ENCODE data around the gene RBCK1.
"Not testable (repeated sequence)": the region's sequence is repeated elsewhere in the genome, so short reads cannot be mapped to it uniquely, and the experiment has no call there.

RBCK1 gene

GRCh38 chr20:438571-439469 lies 30.7 kb downstream of the RBCK1 start:
- DNase-seq: peak; percentile 90

- DNase-seq: no peak
Observed at GRCh38 chr20:440148-440547, 32.0 kb downstream of the RBCK1 start.

DNA sequence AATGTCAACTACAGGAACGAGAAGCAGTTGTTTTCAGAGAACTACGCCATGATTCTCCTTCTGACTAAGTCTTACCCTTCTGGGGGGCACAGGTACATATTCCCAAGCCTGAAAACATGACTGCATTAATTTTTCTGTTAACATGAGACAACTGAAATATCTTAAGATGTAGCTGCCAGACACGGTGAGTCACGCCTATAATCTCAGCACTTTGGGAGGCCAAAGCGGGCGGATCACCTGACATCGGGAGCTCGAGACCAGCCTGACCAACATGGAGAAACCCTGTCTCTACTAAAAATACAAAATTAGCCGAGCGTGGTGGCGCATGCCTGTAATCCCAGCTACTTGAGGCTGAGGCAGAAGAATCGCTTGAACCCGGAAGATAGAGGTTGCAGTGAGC lies 32.5 kb downstream of the RBCK1 start:
- DNase-seq: no peak

GRCh38 chr20:443223-443775 lies 35.2 kb downstream of the RBCK1 start:
- DNase-seq: no peak

- DNase-seq: no peak
Observed at GRCh38 chr20:444117-444516, 36.0 kb downstream of the RBCK1 start.

DNA sequence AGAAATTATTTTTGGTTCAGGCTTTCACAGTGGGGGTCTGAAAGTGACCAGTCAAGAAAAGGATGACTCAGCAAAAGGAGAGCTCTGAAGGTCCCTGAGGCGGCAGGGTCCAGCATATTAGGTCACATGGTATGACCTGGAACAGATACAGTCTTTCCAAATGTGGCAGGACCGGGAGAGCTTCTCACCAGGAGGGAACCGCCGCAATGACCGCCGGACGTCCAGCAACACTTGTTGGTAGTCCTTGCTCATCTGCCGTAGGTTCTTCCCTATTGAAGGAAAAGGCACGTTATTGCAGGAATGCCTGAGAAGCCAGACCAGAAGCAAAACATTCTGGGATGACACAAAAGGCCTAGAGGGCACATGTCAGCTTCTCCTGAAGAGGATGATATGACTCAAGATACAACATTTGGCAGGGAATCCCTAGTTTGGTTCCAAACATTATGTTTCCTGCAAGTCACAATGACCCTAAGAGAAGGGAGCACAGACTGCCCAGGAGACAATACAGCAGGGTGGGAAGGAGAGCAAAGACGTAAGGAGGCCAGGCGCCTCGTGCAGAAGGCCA lies 36.8 kb downstream of the RBCK1 start:
- no peak for DNase-seq

DNA sequence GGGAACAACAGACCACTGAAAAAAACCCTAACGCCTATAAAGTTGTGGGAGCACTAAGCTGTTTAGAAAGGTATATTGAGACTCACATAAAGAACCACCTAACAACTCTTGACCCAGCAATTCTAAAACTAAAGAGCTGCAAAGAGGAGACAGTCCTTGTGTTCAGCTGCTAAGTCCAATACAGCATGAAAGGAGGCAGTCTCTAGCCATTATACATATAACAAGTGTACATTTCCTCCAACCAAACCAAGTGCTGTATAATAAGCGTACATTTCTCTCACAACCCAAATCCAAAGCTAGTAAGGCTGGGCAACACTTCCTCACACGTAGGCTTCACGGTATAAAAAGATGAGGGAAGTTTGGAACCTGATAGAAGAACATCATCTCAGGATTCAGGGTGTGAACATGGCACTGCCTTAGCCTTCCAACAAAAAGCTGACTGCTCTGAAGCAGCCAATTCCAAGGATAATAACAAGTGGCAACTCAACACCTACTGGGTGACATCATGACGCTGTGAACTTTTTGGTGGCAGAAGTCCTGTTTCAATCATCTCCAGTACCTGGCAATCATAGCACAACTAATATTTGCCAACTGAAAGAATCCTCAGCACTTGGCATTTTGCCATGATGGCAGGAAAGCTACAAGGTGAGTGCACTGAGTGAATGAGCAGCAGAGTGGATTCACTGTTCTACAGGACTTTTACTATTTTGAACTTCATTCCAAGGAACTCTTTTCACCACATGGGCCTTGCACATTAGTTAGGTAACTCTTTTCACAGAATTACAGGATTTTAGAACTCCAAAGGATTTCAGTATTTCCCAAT lies 37.6 kb downstream of the RBCK1 start:
- DNase-seq: no peak

DNA sequence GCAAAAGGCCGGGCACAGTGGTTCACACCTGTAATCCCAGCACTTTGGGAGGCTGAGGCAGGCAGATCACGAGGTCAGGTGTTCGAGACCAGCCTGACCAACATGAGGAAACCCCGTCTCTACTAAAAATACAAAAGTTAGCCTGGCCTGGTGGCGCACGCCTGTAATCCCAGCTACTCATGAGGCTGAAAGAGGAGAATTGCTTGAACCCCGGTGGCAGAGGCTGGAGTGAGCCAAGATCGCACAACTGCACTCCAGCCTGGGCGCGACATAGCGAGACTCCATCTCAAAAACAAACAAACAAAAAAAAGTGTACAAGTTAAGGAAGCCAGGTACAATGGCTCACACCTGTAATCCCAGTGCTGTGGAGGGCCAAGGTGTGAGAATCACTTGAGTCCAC lies 43.9 kb downstream of the RBCK1 start:
- not testable (repeated sequence) for DNase-seq

DNA sequence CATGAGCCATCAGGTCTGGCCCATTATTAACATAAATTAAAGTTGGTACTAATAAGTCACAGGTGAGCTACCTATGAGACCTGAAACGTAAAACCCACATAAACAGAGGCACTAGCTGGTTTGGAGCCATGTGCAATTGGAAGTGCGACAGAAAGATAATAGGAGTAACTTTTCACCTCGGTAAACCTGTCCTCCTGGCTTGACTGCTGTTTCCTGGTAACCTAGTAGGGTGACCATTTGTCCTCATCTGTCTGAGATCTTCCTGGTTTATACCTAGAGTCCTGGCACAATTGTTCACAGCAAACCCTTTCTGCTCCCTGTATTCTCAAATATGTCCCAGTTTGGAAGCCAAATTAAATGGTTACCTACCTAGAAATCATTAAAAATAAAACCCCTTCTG lies 46.9 kb downstream of the RBCK1 start:
- no peak for DNase-seq

DNA sequence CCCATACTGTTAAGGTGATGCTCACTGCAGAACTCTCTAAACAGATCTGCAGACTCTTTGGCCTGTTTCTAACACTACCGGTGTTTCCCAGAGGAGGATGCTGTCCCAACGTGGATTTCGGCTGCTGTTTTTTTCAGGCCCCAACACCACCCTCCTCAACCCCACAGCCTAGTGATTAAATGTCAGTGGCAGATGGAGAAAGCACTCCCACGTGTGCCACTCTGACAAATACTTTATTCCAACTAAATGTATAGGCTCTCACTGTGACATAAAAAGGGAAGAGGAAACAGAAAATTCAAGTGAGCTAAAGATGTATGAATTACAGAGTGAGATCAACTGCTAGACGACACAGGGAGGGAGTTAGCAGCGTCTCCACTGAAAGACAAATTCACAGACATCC lies 50.7 kb downstream of the RBCK1 start:
- DNase-seq: no peak

GRCh38 chr20:460180-460579 lies 52.1 kb downstream of the RBCK1 start:
- peak; percentile 86 for DNase-seq

DNA sequence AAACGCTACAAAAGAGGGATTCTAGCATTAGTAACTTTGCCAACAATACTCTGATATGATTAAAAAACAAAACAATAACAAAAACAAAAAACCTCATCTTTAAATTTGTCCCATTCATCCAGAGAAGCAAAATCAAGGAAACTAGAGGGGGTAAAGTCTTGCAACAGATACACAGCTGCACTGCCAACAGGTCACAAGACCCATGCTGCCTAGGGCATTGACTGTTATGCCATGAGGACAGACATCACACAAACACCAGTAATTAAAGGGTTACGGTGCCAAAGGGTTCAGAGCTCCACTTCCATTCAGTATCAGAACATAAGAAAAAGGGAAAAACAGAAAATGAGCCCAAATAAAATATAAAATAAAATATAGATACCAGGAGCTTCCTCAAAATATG lies 52.6 kb downstream of the RBCK1 start:
- peak; percentile 45 for DNase-seq

DNA sequence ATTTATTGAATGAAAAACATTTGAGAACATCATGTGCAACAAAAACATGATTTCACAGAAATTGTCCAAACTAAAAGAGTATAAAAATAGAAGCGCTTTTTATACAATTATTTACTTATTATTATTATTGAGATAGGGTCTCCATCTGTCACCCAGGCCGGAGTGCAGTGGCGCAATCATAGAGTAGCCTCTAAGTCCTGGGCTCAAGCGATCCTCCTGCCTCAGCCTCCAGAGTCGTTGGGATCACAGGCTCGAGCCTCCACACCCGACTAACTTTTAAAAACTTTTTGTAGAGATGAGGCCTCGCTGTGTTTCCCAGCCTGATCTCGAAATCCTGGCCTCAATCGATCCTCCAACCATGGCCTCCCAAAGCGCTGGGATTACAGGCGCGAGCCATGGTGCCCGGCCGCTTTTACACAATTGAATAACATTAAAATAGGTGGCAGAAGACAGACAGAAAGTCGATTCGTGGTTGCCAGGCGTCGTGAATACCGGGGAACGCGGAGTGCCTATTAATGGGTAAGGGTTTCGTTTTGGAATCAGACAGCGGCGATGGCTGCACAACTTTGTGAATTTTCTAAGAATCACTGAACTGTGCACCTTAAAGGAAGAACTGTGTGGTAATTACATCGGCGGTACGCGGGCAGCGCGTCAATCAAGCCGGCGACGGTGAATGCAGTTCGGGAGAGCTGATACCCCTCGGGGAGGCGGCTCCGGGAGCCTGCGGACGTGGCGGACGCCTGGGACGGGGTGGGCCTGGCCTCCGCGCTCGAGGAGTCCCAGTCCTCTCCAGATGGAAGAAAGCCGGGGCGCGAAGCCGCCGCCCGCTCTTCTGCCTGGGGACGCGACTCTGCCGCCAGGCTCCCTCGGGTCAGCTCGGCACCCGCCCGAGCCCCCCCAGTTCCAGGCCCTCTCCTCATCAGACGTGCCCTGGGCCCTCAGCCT lies 53.4 kb downstream of the RBCK1 start:
- peak; percentile 75 for DNase-seq

GRCh38 chr20:462199-462991 lies 54.3 kb downstream of the RBCK1 start, which contains the start of gene TBC1D20:
TBC1D20 (minus strand) TSS chr20:462533; CDS start chr20:462405, 128 bp downstream.
- peak; percentile 97 for DNase-seq

- no peak for DNase-seq
Observed at GRCh38 chr20:467755-468154, 59.7 kb downstream of the RBCK1 start.

DNA sequence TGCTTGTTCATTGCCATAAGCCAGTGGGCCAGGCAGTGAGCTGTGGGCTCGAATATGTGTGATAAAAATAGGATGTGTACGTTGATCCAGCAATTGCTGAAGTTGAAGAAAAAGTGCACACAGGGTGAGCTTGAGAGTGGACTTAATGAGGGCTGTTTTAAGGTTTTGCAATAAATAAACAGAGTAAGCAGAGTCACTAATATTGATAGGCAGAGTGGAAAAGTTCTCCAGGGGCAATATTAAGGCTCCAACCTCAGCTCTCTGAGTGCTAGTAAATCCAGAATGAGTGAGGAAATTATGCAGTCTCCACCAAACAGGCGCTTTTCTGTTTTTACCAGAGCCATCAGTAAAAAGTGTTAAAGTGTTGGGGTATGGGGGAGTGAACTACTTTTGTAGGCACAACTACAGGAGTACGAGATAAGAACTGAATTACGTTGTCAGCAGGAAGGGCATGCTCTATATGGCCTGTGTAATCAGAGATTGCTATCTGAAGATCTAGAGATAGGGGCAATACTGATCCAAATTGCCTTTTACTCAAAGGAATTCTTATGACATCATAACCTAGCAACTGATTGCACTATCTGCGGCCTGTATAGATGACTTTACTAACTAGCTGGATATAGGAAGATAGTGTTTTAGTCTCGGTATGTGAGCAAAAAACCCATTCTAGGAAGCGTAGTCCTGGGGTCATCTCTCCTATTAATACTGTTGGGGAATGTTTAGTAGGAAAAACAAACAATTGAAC lies 61.8 kb downstream of the RBCK1 start:
- no peak for DNase-seq

DNA sequence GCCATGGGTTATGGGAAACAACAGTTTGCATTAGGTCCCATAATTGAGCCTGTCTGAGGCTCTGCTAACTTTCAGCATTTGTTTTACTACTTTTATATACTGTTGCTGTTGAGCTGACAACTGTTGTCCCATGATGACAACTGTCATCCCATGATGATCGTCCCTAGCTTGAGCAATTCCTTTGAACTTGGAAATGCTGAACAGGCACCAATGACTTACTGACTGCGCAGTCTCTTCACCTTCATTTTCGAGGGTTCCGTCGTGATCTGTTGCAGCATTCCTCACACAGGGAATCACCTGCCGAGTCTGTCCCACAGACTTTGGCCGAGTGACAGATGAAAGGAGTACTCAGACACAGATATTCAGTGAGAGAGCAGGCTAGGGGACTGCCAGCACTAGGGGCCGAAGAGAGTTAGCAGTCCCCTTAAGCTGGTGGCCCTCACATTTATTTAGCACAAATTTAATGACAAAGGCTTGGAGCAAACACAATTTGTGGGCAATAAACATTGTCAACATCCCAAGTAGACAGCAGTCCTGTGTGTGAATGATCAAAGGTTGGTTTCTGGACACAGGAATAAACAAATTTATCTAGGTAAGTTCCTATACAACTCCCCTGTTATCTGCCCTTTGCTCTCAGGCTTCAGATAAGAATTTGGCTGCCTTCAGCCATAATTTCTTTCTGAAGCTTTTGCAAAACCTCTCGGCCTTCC lies 64.2 kb downstream of the RBCK1 start:
- DNase-seq: no peak

DNA sequence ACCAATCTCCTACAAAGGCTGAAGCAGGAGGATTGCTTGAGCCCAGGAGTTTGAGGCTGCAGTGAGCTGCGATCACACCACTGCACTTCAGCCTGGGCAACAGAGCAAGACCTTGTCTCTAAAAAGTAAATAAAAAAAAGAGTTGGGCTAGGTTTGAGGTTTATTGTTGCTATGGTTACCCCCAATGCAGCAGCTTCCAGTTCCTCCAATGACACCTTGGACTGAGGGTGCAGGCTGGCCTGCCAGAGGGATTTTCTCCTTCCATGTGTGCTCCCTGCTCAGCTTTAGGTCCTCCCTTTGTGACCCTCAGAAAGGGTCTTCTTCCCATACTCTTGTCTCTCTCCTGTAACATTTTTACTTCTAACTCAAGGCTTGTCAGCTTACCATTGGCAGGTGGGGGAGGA lies 64.8 kb downstream of the RBCK1 start:
- DNase-seq: no peak

GRCh38 chr20:474581-474980 lies 66.5 kb downstream of the RBCK1 start:
- DNase-seq: no peak

Measured in OCI-M1 (cell line).